Neural progenitor cell (in vitro differentiated cells): Measurements from ENCODE around the gene CBFA2T2.

Source experiments
- CTCF ChIP-seq: fragments of 200-600 bp; sonication (generic); IDR thresholded peaks from 2 replicates; pipeline ENCODE4 v1.5.1; 2017; ENCODE audit warnings: antibody characterized with exemption, mild to moderate bottlenecking
- EZH2 ChIP-seq: fragments of 200-600 bp; sonication (generic); IDR thresholded peaks from 2 replicates; pipeline ENCODE4 v1.6.1; 2017; ENCODE audit warnings: antibody characterized with exemption, mild to moderate bottlenecking, moderate library complexity
- EZH2phosphoT487 ChIP-seq: fragments of 200-600 bp; sonication (generic); IDR thresholded peaks from 2 replicates; pipeline ENCODE4 v1.6.1; 2017; ENCODE audit warnings: antibody characterized with exemption

- TF ChIP-seq CTCF = no peak
- no peak for TF ChIP-seq EZH2phosphoT487
- TF ChIP-seq EZH2 = no peak
These were observed 50.5 kb downstream of the CBFA2T2 start for GRCh38 chr20:33540427-33540826.
